ENCODE results near the gene DDX60.

The DDX60 gene

GRCh38 chr4:168208957-168209614, 109.5 kb downstream of the DDX60 start:
- no peak for DNase-seq (ENCODE audit: low spot score)

DNA sequence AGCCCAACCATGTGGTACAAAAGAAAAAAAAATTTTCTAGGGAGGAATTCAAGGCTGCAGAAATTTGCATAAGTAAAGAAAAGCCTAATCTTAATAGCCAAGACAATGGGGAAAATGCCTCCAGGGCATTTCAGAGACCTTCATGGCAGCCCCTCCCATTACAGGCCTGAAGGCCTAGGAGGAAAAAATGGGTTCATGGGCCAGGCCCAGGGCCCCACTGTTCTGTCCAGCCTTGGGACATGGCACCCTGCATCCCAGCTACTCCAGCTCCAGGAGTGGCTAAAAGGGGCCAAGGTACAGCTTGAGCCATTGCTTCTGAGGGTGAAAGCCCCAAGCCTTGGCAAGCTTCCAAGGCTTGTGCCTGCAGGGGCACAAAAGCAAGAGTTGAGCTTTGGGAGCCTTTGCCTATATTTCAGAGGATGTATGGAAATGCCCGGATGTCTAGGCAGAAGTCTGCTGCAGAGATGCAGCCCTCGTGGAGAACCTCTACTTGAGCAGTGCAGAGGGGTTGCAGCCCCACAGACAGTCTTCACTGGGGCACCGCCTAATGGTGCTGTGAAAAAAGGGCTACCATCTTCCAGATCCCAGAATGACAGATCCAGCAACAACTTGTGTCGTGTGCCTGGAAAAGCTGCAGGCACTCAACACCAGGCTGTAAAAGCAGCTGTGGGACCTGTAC, 115.2 kb downstream of the DDX60 start:
- no peak for DNase-seq (ENCODE audit: low spot score)

DNA sequence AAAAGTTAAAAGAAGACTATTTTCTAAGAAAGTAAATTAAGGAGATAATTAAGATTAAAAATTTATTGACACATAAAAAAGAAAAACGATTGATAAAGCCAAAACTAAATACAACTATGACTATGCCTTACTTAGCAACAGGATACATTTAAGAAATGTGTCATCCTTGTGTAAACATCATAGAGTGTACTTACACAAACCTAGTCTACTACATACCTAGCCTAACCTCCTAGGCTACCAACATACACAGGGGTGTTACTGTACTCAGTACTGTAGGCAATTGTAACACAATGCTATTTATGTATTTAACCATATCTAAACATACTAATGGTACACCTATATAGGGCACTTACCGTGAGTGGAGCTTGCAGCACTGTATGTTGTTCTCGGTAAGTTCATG, 117.9 kb downstream of the DDX60 start:
- DNase-seq (ENCODE audit: low spot score) = no peak

DNA sequence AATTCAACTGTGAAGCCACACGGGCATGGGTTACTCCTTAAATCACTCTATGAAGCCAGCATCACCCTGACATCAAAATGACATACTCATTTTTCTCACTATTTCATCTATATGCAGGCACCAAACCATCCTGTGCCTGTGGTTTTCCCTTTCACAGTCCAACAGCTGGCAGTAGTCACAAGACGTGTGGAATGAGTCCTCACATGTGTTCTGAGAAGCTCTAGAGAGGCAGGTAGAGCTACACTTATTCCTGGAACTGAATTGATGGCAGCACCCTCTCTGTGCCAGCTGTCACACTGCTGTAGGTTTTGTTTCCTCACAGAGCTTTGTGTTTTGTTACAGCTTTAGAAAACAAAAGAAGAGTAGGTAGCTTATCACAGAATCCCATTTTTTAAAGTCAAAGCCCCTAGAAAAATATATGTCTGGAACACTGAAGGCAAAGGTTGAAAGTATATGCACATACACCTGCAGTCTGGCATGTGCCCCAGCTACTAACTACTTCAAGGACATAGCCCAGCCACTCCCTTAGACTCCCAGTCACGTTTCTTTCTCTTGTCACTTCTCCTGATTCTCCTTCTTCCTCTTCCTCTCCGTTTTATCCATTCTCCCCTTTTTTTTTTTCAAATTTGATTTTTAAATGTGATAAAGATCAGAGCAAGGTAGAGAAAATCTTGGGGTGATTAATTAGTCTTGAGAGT, 119.1 kb downstream of the DDX60 start:
- DNase-seq (ENCODE audit: low spot score) = no peak

- no peak for DNase-seq (ENCODE audit: low spot score)
Observed at GRCh38 chr4:168197926-168198325, 120.6 kb downstream of the DDX60 start.

DNA sequence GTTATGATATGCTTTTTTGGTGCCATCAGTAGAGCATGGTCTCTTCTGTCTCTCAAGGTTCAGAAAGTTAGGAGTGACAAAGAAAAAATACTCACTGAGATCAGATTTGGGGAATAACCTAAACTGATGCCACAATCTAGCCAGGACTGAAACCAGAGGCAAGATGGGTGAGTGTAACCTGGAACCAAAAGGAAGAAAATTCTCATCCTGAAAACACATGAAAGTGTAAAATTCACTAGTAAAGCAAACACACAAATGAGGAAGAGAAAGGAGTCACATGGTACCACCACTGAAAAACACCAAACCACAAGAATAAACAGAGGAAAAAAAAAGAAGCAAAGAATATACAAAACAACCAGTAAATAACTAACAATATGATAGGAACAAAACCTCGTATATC, 129.8 kb downstream of the DDX60 start:
- no peak for DNase-seq (ENCODE audit: low spot score)

- DNase-seq (ENCODE audit: low spot score) = peak; percentile 40
Observed at GRCh38 chr4:168183717-168184571, 134.6 kb downstream of the DDX60 start.

GRCh38 chr4:168177546-168178149, 140.9 kb downstream of the DDX60 start:
- DNase-seq (ENCODE audit: low spot score) = no peak

- DNase-seq (ENCODE audit: low spot score) = no peak
Observed at GRCh38 chr4:168174308-168174707, 144.2 kb downstream of the DDX60 start.

GRCh38 chr4:168167714-168168284, 150.8 kb downstream of the DDX60 start:
- DNase-seq (ENCODE audit: low spot score) = no peak

Data from AG08395 (cell line).